ENCODE data around the gene AKAP13. TPM values are rescaled to one million over a fixed set of nuclear protein-coding genes. Genes with fewer than 3 reads are reported as not detected.

Gene AKAP13
- total RNA-seq, 4 donors from 2014 or later: 131 to 265 (median 224) TPM

DNA sequence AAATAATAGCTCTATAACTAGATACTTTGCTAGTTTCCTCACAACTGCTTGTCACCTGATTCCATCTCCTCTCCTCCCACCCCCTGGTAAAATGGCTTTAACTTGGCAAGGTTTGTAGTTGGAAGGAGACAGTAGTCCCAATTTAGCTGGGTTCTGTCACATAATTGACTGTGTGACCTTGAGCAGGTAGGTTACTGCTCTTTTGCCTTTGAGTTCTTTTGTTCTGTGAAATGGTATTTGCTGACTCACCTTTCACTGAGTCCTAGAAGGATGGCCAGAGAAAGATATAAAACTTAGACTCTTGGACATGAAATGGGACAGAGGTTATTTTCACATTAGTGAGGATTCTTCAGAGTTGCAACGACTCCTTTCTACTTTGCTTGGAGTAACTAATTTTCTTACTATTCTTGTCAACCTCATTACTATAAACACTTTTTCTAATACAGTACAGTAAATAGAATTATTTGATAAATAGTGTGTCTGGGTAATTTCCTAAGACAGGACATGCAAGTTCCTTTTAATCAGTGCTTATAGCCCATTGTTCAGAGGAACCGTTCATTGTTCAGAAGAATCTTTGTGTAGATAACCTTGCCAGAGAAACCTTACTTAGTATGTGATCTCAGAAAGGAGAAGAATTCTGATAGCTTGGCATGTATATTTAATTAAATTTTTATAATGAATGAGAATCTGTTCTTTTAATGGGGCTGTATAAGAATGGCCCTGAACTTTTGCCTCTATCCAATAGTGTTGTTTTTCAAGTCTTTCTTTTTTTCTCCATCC, 14.3 kb downstream of the AKAP13 start:
- TF ChIP-seq CTCF (IDR thresholded peaks at IDR 0.05; ENCODE audit: low read depth): no peak

DNA sequence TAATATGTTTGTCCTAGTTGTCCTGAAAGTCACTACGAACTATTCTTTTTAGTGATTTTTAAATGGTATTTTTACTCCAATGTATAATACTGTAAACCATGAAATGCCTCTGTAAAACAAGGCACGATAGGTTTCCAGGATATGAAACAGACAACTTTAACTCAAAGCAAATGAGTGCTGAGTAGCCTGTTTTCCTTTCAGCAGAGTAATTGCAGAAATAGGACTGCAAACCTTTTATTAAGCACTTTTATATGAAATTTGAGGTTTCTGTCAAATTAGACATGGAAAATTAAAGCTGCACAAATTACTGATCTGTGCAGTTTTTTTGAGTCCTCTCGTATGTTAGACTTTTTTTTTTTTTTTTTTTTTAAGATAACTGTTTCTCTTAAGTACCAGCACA, 16.2 kb downstream of the AKAP13 start:
- TF ChIP-seq CTCF (IDR thresholded peaks at IDR 0.05; ENCODE audit: low read depth): no peak

DNA sequence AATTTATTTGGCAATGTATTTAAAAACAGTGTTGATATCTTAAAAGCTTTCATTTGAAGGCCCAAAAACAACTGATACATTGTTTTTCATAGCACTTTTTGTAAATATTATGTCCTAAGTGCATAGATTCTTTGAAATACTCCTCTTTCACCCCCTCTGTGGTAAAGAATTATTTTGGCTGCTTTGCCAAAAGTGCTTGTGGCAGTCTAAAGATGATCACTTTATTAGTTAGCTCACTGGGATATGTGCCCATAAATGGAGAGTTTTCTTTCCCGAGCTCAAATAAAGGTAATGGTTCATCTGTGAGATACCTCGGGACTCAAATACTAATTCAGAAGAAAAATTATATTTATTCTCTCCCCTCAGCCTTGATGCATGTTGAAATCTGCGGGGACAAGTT, 16.7 kb downstream of the AKAP13 start:
- TF ChIP-seq CTCF (IDR thresholded peaks at IDR 0.05; ENCODE audit: low read depth): no peak

DNA sequence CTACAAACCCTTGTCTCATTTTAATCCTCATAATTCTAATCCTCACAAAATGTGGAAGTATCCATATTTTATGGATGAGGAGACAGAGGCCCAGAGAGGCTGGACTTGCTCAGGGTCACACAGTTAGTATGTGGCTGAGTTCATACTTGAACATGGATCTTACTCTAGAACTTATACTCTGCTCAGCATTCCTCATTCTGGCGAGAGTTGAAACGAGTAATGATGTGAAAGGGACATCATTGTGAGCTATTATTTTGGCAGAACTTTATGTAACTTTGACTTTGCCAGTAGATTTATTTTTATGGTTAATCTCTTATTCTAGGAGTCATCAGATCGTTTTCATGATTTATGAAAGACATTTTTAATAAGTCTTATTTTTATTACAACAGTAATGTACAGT, 17.5 kb downstream of the AKAP13 start:
- TF ChIP-seq CTCF (IDR thresholded peaks at IDR 0.05; ENCODE audit: low read depth): no peak

GRCh38 chr15:85398822-85399221, 18.4 kb downstream of the AKAP13 start:
- TF ChIP-seq CTCF (IDR thresholded peaks at IDR 0.05; ENCODE audit: low read depth): no peak

GRCh38 chr15:85399627-85400026, 19.2 kb downstream of the AKAP13 start:
- TF ChIP-seq CTCF (IDR thresholded peaks at IDR 0.05; ENCODE audit: low read depth): no peak

GRCh38 chr15:85400606-85401005, 20.2 kb downstream of the AKAP13 start:
- no peak for TF ChIP-seq CTCF (IDR thresholded peaks at IDR 0.05; ENCODE audit: low read depth)
